HG02798 (cell line): ENCODE measurements around the gene RAPGEF4.

ENCODE experiments used
- ATAC-seq: cut with Tn5 transposase; IDR thresholded peaks from one replicate; pipeline ENCODE4 v1.9.1; 2021; ENCODE audit warnings: mild to moderate bottlenecking; ENCODE audit not compliant: unreplicated experiment, poor library complexity

RAPGEF4 gene

DNA sequence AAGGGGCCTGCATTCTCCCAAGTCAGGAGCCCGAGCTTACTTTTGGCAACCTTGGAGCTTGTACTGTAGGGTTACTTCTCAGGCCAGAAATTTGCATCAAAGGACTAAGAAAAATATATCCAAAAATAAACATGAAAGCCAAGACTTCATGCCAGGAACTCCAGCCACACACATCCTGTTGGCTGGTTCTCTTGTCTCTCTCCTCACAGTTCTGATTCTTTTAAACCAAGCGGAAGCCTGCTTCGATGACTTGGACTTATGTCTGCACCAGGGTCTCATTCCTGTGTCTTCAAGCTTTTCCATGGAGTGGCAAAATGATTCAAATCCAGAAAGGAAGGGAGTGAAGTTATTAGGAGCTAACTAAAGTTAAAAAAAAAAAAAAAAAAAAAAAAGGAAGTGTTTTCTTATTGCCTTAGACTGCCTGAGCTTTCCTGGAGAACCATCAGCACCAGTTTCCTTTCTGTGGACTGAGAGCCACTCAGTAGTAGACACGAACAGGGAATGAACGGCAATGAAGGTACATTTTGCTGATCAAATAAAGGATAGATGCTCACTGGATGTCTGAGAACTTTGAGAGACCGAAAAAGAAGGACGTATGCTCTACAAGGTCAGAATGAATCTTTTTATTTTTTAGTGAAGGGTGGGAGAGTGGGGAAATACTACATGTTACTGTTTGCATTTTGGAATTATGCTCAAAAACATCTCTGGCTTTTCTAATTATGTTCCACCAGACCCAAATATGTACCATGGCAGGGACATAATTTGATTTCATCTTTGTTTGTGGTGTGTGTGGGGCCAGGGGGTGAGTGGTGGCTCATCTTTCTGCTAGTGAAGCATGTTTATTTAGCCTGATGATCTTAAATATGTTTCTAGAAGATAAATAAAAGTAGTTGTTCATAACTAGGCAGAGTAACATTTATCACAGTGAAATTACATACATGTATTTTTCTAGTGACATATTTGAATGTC lies 86.0 kb downstream of the RAPGEF4 start:
- no peak for ATAC-seq

DNA sequence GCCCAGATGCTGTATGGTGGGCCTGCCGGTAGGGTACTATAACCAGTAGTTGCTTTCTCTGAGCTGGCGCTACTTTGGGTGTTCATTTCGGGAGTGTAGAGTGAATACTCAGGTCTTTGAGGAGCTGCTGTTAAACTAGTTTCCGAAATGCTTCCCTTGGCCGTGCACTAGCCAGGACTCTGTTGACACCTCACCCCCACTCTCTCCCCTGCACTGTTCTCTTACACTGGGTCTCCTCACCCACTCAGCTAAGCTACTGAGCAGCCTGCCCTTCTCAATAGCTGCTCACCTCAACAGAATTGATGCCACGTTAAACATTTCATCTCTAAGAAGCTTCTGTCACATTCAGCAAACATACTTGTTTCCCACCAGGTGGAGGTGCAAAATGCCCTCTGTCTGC lies 86.9 kb downstream of the RAPGEF4 start:
- no peak for ATAC-seq

DNA sequence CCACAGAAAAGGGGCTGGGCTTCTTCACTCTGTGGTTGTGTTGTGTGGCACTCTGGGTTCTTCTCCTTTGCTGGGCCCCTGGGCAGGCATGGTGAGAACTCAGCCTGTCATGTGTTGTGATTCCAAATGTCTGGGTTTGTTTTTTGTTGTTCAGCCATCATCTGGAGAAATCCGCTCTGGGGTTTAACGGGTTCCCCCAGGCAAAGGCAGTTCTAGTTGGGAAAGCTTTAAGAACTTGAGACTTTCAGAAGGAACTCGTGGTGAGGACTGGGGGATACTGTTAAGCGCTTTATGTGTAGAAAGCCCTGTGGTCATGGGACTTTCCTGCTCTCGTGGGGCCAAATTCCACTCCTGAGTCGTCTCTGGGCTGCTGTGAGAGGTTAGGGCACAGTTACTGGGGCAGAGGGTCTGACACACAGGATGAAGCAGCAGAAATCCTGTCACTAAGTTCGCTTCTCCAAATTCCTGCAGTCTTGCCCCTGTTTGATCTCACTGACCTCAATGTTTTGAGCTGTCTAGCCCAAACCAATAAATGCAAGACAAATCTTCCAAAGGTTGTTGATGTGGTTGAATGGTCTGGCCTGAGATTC lies 87.7 kb downstream of the RAPGEF4 start:
- ATAC-seq = no peak

DNA sequence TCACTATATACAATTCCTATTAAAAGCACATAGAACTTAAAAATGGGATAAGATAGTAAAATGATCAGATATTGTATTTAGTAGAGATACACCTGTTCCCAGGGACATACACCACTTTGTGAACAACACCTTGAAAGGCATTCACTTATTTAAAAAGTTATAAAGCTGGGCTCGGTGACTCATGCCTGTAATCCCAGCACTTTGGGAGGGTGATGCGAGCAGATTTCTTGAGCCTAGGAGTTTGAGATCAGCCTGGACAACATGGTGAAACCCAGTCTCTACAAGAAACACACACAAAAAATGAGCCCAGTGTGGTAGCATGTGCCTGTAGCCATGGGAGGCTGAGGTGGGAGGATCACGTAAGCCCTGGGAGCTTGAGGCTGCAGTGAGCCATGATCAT lies 90.9 kb downstream of the RAPGEF4 start:
- no peak for ATAC-seq

DNA sequence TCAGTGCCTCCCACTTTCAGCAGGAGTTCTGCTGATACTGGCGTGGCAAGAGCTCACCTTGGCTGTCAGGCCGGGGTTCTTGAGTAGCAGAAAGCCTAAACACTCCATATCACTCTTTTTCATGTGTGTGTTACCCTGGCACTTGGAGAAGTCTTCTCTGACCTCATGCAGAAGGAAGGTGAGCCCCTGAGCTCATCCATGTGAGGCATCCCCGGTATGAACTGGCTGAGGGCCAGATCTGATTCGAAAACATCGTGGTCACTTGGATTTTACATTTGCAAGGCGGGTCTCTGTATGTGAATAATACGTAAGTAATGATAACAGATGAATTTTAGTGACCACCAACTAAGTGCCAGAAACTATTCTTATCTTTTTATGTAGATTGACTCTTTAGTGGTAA lies 93.6 kb downstream of the RAPGEF4 start:
- ATAC-seq = no peak

DNA sequence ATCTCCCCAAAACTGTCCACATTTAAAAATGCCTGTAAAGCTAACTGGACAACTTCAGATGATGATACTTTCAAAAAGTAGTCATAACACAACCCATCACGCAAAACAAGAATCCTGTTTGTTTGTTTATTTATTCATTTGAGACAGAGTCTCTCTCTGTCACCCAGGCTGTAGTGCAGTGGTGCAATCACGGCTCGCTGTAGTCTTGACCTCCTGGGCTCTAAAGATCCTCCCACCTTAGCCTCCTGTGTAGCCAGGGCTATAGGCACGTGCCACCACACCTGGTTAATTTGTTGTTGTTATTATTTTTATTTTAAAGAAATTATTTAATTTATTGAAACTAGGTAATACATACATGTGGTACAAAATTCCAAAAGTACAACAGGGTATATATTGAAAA lies 94.8 kb downstream of the RAPGEF4 start:
- ATAC-seq = no peak

DNA sequence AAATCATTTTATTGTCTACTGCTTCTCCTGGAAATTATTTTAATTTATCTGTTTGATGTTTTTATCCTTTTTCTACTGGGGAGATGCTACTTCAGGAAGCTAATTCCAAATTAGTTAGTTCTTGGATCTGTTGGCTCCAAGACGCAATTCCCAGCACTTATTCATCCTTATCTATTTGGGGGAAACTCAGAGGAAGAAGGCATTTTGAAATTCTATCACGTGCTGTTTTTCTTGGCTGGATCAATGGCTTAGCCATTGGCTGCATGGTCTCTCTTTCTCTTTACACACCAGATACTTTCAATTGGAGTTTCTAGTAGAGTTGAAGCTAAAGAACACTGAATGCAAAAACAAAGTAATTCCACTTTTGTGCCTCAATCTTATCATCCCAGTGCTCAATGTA lies 98.3 kb downstream of the RAPGEF4 start:
- no peak for ATAC-seq

DNA sequence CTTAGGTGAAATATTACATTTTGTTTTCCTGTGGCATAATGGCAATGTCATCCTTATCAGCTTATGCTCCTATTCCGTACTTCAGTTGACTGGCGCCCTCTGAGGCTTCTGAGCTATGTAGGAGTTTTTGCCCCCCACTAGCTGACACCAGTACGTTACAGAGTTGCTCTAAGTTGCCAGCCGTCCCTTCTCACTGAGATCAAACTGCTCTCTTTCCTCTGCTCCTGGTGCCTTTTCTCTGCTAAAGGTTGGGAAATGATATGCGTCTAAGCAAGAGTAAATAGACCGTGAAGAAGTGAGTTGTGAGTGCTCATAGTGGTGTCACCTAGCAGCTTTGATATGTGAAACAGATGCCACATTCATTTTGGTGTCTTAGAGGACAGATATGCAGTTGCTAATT lies 99.2 kb downstream of the RAPGEF4 start:
- ATAC-seq = no peak

DNA sequence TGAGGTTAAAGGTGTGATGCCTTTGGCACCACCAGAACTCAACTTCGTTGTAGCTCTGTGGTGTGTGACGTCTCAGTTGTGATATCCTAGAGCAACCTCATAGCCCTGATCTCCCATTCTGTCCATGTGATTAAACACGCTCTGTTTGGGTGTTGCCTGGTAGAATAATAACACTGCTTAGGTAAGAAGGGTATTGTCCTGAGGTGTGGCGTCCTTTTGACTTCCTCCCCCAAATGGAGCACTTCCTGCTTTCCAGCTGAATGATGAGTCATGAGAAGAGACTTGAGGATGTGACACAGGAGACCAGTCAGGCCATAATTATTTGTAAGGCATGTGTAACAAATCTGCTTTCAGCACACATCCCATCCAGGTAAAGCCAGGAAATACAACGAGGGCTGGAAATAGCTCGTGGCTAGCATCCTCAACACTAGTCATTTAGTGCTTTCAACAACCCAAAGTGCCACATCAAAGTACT lies 100.7 kb downstream of the RAPGEF4 start:
- ATAC-seq = no peak

DNA sequence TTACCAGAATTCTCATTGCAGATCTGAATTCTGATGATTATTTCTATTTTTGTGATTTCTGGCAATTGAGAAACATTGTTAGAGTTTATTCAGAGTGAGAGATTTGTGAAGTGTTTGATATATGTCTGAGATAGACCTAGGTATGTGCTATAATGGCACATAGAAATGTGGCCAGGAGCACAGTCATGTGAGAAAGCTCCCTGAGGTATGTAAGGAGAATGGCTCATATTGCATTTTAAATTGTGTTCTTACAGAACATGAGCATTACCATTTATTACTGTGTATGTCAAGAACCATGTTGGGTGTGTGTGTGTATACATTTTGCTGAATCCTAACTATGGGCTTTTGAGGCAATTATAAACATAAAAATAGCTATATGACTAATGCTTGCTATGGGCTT lies 101.2 kb downstream of the RAPGEF4 start:
- ATAC-seq = no peak

DNA sequence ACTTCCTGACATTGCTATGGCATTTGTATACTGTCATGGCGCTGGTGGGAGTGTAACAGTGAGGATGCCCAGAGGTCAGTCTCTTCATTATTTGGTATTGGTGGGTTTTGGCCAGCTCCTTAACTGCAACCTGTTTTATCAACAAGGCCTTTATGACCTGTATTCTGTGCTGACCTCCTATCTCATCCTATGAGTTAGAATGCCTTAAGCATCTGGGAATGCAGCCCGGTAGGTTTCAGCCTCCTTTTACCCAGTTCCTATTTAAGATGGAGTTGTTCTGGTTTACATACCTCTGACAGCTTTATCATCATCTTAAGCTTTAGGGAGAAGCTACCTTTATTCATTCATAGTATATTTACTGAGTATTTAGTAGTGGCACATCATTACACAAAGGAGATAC lies 103.8 kb downstream of the RAPGEF4 start:
- no peak for ATAC-seq

DNA sequence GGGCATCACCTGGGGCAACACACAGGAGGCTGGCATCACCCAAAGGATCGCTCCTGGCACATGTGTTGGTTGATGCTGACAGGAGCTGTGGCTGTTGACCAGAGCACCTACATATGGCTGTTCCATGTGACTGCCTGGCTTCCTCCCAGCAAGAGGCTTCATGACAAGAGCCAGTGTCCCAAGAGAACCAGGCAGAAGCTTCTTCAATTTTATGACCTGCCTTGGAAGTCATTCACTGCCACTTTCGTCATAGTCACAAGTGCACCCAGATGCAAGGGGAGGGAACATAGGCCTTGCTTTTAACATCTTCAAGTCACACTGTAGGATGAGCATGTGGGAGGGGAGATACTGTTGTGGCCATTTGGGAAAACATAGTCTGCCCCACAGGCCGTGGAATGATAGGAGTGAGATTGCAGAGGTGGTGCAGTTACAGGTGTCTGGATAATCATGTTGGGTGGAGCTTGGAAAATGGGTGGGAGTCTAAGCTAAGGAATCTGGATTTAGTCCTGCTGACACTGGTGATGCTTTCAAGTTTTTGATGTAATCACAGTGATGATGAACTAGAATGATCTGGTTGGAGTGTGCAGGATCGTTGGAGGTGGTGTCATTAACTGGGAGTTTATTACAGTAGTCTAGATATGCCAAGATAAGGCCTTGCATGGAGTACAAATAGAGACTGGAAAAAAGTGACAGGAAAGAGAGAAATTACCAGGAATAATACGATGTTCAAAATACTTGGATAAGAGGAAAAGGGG lies 107.0 kb downstream of the RAPGEF4 start:
- no peak for ATAC-seq

DNA sequence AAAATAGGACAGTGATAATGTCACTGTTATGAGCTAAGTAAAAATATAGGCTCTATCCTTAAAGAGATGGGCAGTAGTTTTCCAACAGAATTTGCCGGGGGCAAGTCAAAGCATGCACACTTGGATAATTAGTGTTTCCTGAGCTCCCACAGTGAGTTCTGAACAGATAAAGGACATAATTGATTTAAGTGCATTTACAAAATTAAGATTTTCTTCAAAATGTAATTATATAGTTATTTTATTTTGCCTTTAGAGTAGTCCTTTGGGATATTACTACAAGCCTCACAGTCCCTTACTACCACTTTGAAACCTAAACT lies 107.6 kb downstream of the RAPGEF4 start:
- no peak for ATAC-seq

DNA sequence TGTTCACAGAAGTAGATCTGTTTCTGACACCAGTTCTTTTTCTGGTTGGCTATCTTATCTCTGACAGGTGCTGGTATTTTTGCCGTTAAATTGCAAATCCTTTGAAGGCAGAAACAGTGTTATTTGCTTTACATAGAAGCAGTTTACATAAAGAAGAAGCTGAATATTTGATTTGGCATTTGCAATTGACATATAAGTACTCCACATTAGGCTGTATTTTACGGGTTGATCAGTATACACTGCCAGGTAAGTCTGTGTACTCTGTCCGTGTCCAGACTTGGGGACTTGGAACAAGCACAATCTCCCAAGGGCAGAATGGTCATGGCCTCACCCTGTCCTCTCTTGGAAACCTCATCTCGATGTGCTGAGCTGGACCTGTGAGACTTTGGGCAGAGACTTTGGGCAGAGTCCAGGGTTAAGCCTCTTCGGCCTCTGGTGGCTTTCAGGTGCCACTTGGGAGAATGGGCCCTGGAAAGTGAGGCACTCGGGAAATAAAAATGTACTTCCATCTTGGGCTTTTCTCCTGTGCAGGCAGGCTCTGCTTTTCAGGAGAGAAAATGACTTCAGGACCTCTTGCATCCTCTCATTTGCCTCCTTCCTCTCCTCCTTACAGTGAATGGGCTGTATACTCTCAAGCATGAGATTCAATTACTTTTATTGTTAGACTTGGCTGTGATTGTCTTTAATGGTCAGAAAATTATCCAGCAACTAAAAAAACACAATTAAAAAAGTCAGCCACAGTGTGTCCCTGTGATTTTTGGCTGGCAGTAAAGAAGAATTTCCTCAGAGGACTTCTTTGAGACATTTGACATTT lies 108.5 kb downstream of the RAPGEF4 start:
- ATAC-seq = no peak

DNA sequence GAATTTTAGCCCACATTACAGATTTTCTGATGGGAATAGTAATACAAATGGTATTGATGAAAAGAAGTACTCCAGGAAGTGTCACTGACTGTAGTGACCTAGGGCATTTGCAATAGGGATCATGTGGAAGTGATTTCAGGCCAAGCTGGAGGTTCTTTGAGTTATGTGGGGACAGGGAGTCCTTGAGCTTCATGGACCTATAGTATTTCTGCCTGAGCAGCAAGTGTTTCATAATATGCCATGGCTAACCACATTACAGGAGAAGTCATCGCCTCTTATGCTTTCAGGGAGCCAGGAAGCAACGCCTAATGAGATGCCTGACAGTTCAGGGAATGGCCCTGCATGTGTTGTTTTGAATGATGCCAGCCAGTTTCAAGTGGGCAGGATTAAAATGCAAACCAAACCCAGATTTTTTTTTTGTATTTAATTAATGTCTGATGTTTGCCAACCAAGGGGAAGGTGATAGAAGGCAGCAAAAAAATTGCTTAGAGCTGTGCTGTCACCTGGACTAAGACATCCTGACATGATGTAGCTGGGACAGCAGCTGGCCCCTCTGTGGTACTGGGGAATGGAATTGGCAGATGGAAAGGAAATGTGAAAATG lies 109.5 kb downstream of the RAPGEF4 start:
- ATAC-seq = no peak

DNA sequence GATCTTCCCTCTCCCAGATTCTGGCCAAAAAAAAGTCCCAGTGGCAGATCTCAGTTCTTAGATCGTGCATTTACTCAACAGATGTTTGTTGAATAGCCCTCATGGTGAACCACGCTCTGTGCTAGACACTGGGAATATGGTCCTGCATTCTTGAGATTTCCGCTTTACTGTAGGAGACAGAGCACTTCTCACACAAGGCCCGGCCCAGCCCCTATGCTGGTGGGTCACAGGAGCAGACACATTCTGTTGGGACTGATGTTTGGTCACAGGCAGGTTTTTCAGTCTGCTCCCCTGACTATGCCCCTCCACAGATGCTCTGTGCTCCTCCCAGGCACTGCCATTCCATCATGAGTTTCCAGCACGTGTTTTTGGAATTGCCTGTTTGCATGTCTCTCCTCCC lies 110.9 kb downstream of the RAPGEF4 start:
- no peak for ATAC-seq

DNA sequence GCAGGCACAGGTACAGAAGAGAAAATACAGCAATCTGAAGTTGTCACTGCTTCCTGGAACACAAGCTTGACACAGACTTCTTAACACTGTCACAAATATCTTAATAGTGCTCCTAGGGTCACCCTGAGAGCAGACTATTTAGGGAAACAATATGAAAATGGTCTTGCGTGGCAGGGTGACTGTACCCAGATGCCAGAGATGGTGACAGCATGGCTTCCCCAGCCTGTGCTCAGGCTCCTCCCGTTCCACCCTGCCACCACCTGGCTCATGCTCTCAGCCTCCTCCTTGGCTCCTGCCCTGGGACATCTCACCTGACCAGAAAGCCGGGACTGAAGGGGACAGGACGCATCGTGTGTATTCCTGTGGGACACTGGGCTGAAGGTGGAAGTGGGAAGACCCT lies 111.5 kb downstream of the RAPGEF4 start:
- ATAC-seq = no peak

DNA sequence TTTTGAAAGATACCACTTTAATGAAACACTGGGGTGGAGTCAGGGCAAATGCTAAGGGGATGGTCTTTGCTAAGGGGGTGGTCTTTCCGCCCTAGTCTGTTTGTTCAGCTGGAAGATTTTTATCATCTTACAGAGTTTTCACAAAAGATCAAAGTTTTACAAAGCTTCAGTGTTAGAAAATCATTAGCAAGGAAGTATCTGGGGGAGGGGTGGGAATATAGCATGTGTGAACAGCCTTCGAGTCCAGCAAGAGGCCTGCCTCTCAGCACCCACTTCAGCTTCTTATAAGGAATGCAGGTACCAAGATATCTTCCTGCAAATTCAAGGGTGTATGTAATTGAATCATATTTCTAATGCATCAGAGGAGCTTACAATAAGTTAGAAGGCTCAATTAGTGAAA lies 112.9 kb downstream of the RAPGEF4 start:
- ATAC-seq = no peak

DNA sequence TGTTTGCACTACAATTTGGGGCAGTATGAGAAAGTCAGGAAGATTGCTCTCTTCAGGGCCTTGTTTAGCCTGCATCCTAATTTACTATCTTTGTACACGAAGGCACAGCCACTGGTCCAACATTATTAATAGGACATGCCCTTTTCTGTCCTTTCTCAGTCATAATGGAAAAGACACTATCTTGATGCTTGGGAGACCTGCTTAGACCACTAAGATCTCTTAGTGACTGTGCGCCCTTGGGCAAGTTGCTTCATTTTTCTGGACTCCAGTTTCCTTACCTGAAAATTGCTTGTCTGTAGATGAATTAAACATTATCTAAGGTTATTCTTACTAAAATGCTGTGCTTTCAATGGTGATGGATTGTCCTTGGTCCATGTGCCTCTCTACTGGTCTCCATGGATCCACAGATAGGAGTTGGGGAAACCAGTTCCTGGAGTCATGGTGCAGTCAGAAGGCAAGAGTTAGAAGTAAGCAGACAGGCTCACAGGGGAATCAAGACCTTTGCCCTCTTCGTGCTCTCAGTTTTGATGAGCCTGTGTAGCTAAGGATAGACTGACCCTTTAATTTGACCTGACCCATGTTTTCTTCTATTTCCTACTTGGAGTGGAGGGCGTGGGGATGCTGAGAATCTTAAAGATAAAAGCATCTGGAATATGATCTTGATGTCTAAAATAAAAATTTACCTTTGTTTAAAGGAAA lies 114.0 kb downstream of the RAPGEF4 start:
- no peak for ATAC-seq
